Esophagus squamous epithelium (tissue), 5 donors: ENCODE measurements around the gene PRKCE. TPM values are rescaled to one million over a fixed set of nuclear protein-coding genes. Genes with fewer than 3 reads are reported as not detected.
A peak's percentile ranks its signal among the peaks of the same experiment; 100 is the strongest.

ENCODE experiments used
- DNase-seq: peaks from one replicate; lab custom pipeline; 2025; lab: John Stamatoyannopoulos, UW
- H3K27ac ChIP-seq, 4 donors: fragments of 200-600 bp; sonication (generic); one replicate each; pipeline ENCODE4 v1.5.1; 2016 to 2019; ENCODE audit warnings: mild to moderate bottlenecking in 1 of 4
- H3K27me3 ChIP-seq, 4 donors: fragments of 200-600 bp; sonication (generic); 1 replicate in 3 of 4; 2 replicates in 1 of 4; pipeline versions ENCODE4 v1.5.1 to v1.6.0; 2017 to 2021; ENCODE audit warnings: antibody characterized with exemption in 1 of 4
- H3K36me3 ChIP-seq, 3 donors: fragments of 200-600 bp; sonication (generic); one replicate each; pipeline ENCODE4 v1.5.1; 2016 to 2019
- H3K4me1 ChIP-seq, 3 donors: fragments of 200-600 bp; sonication (generic); one replicate each; pipeline ENCODE4 v1.5.1; 2017 to 2019
- H3K4me3 ChIP-seq, 4 donors: fragments of 200-600 bp; sonication (generic); 1 replicate in 3 of 4; 2 replicates in 1 of 4; pipeline ENCODE4 v1.5.1; 2016 to 2019; ENCODE audit warnings: mild to moderate bottlenecking in 2 of 4, moderate library complexity in 1 of 4
- H3K9me3 ChIP-seq, 3 donors: fragments of 200-600 bp; sonication (generic); one replicate each; pipeline ENCODE4 v1.5.1; 2016 to 2019
- POLR2A ChIP-seq, 4 donors: fragments of 450-650 bp; IDR thresholded peaks; one replicate each; pipeline ENCODE4 v1.6.1; 2017; ENCODE audit warnings: antibody characterized with exemption in 4 of 4, mild to moderate bottlenecking in 4 of 4, moderate library complexity in 3 of 4
- WGBS, 2 donors: methylation state at CpG; one replicate each; pipeline ENCODE4 v1.1.5; 2018; 5-methylcytosine and 5-hydroxymethylcytosine counted together
- intact Hi-C: fragments of 100-400 bp; cut with DNase I; formaldehyde crosslinking; loops from one replicate; pipeline ENCODE4 v1.15.0; 2022
- total RNA-seq, 4 donors: library from RNA; depleted of rRNA; stranded (reverse); fragments of >200 nt; gene quantifications; one replicate each; pipeline ENCODE4 v1.1.0, GENCODE V29; 2016
- TF ChIP-seq, protein P1 (sequence below), 6 experiments: fragments of 450-650 bp in 4 of 6; fragments of 200-600 bp in 2 of 6; sonication (generic) in 2 of 6; IDR thresholded peaks; one replicate each; pipeline ENCODE4 v1.5.1; 2016 to 2019; ENCODE audit warnings: antibody characterized with exemption in 6 of 6, mild to moderate bottlenecking in 4 of 6, moderate library complexity in 4 of 6
- donor health status: DM: yes; HTN: yes; CAD: no.

PRKCE gene
- total RNA-seq, 4 donors from 2014 or later: 6.5 to 13.7 (median 9.9) TPM

DNA sequence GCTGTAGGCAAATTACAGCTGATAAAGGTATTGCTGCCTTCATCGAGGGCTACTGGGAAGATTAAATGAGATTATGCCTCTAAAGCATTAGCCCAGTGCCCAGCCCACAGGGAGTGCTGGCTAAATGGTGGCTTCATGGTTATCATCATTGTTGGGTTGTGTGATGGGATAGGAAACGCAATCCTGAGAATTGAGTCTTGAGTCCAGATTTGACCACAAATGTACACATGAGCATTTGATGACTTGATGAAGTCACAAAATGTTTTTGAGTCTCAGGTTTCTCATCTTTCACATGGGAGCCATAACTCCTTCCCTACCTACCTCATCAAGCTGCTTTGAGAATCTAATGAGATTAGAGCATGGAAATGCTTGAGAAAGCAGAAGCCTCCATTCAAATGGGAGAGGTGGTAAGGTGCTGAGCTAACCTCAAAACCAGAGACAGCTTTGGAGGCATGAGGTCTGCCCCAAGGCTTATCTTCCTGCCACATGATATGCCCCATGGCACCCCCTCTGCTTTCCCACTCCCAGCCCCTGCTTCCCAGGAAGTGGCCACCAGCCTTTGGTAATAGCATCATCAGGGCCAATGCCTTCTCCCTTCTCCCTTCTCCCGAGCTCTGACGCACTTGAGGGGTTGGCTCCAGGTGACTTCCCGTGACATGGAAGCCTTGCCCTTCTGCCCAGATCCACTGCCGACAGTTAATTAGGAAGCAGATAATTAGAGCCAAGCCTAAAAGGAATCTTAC lies 496.3 kb downstream of the PRKCE start:
- no peak for DNase-seq
- no peak overlapping the region for H3K4me3 ChIP-seq
- no peaks in the 10 kb centered on the region for H3K9me3 ChIP-seq
- H3K27me3 ChIP-seq: no peaks in the 10 kb centered on the region
- intact Hi-C loops: no loop called here
- no peak overlapping the region for H3K27ac ChIP-seq
- TF ChIP-seq, protein P1, sequence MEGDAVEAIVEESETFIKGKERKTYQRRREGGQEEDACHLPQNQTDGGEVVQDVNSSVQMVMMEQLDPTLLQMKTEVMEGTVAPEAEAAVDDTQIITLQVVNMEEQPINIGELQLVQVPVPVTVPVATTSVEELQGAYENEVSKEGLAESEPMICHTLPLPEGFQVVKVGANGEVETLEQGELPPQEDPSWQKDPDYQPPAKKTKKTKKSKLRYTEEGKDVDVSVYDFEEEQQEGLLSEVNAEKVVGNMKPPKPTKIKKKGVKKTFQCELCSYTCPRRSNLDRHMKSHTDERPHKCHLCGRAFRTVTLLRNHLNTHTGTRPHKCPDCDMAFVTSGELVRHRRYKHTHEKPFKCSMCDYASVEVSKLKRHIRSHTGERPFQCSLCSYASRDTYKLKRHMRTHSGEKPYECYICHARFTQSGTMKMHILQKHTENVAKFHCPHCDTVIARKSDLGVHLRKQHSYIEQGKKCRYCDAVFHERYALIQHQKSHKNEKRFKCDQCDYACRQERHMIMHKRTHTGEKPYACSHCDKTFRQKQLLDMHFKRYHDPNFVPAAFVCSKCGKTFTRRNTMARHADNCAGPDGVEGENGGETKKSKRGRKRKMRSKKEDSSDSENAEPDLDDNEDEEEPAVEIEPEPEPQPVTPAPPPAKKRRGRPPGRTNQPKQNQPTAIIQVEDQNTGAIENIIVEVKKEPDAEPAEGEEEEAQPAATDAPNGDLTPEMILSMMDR (IDR thresholded peaks at IDR 0.05): no peak
- TF ChIP-seq POLR2A (IDR thresholded peaks at IDR 0.05): no peak
- H3K4me1 ChIP-seq: peaks cover 10 to 22% (median 13%) of the 10 kb centered on the region in 3 donors
- peaks cover 0 to 32% (median 0%) of the 10 kb centered on the region in 3 donors for H3K36me3 ChIP-seq
- WGBS, 2 donors: 85 to 97% methylated on average over 2 to 4 of the region's 6 CpGs

- H3K36me3 ChIP-seq: peaks cover 0 to 34% (median 0%) of the 10 kb centered on the region in 3 donors
Measured at GRCh38 chr2:46148369-46148736, 496.9 kb downstream of the PRKCE start.

DNA sequence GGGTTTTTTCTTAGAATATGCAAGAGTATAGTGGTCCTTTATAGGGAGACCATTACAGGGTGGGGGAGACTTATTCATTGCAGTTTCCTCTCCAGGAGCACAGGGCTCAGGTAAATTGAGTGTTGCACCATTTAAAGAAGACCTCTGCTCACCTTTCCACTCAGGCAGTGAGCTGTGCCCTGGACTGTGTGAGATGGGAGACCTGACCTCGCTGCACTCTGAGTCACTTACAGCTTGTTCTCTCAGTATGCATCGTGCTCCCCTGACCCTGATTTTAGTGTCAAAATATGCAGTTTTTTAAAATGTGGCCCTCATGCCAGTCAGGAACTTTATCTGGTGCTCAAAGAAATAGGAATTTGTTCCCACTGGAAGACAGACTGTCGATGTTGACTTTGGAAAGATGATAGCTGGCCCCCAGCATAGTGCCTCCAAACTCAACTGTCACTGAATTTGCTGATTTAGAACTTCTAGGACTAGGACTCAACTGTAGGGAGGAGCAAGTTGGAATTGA lies 499.0 kb downstream of the PRKCE start:
- peak overlapping the region in 3 of 4 donors; percentile 32 to 60 (median 40) for H3K27ac ChIP-seq
- DNase-seq: no peak
- intact Hi-C loops: no loop called here
- no peaks in the 10 kb centered on the region for H3K27me3 ChIP-seq
- WGBS, 2 donors: 88 to 89% methylated on average over 3 of the region's 3 CpGs
- no peak overlapping the region for H3K4me3 ChIP-seq
- no peaks in the 10 kb centered on the region for H3K9me3 ChIP-seq
- TF ChIP-seq POLR2A (IDR thresholded peaks at IDR 0.05): no peak
- TF ChIP-seq, protein P1 (IDR thresholded peaks at IDR 0.05): no peak
- H3K4me1 ChIP-seq: peaks cover 5 to 12% (median 10%) of the 10 kb centered on the region in 3 donors
- H3K36me3 ChIP-seq: peaks cover 0 to 33% (median 0%) of the 10 kb centered on the region in 3 donors

More at GRCh38 chr2:46148369-46148736, 496.9 kb downstream of the PRKCE start:
- Histone ChIP-seq H3K27me3 (no peaks in the 10 kb centered on the region), H3K4me1 (peaks cover 5 to 17% (median 10%) of the 10 kb centered on the region in 3 donors), H3K9me3 (no peaks in the 10 kb centered on the region), H3K27ac (no peak overlapping the region), H3K4me3 (no peak overlapping the region)
- WGBS, 2 donors: no CpG with 5 or more reads among the region's 2 CpGs
- intact Hi-C loops: no loop called here
- TF ChIP-seq, protein P1 (IDR thresholded peaks at IDR 0.05): no peak
- TF ChIP-seq POLR2A (IDR thresholded peaks at IDR 0.05): no peak
- no peak for DNase-seq

GRCh38 chr2:46151577-46151976 lies 500.1 kb downstream of the PRKCE start:
- no peak for DNase-seq
- H3K9me3 ChIP-seq: no peaks in the 10 kb centered on the region
- H3K27ac ChIP-seq: peak overlapping the region; percentile 7 to 40 (median 28)
- peaks cover 5 to 12% (median 10%) of the 10 kb centered on the region in 3 donors for H3K4me1 ChIP-seq
- no peak overlapping the region for H3K4me3 ChIP-seq
- intact Hi-C loops: no loop called here
- H3K27me3 ChIP-seq: no peaks in the 10 kb centered on the region
- WGBS, 2 donors: 41 to 48% methylated on average over 2 to 3 of the region's 4 CpGs
- peaks cover 0 to 26% (median 0%) of the 10 kb centered on the region in 3 donors for H3K36me3 ChIP-seq
- TF ChIP-seq POLR2A (IDR thresholded peaks at IDR 0.05): no peak
- TF ChIP-seq, protein P1 (IDR thresholded peaks at IDR 0.05): no peak
